Measurements from ENCODE around the gene GAB2. TPM values are rescaled to one million over a fixed set of nuclear protein-coding genes. Genes with fewer than 3 reads are reported as not detected.
A peak's percentile ranks its signal among the peaks of the same experiment; 100 is the strongest.

GAB2 gene
- total RNA-seq, 1 experiment from 2014 or later, result 10.0 TPM

- Histone ChIP-seq H3K4me1 (ENCODE audit: control insufficient read depth, insufficient read depth, low read length) (no peaks in the 10 kb centered on the region), H3K27ac (ENCODE audit: low read length) (no peak overlapping the region), H3K27me3 (ENCODE audit: control insufficient read depth, insufficient read depth, low read length) (no peaks in the 10 kb centered on the region), H3K36me3 (ENCODE audit: control insufficient read depth, insufficient read depth, low read length) (no peaks in the 10 kb centered on the region), H3K9me3 (ENCODE audit: control insufficient read depth, insufficient read depth, low read depth, low read length) (no peaks in the 10 kb centered on the region), H3K4me3 (ENCODE audit: low read depth in 2 of 2, low read length in 2 of 2) (no peak overlapping the region)
- intact Hi-C loops (cut with micrococcal nuclease; ENCODE audit: unreplicated experiment) (no loop called here), in situ Hi-C loops (cut with HindIII; ENCODE audit: low pct_unique_long_range_greater_than_20kb, low sequenced_read_pairs) (no loop called here)
- DNase-seq (ENCODE audit: low read depth, low spot score) (no peak), ATAC-seq (no peak)
- TF ChIP-seq TCF7L2 (IDR thresholded peaks at IDR 0.05; ENCODE audit: low read depth, low read length) (no peak), SIN3A (IDR thresholded peaks at IDR 0.05; ENCODE audit: borderline replicate concordance, insufficient read depth, low read depth, low read length) (no peak)
- ChIA-PET POLR2A (interaction anchor here (0.6 kb wide), 1 partner anchor 8 kb away, joined by 3 read pairs; no protein-coding TSS in a partner anchor), CTCF (no interaction called here)
- no TSS peak for BruUV-seq (replicated peaks)
Observed at GRCh38 chr11:78323363-78323762, 94.3 kb downstream of the GAB2 start.

DNA sequence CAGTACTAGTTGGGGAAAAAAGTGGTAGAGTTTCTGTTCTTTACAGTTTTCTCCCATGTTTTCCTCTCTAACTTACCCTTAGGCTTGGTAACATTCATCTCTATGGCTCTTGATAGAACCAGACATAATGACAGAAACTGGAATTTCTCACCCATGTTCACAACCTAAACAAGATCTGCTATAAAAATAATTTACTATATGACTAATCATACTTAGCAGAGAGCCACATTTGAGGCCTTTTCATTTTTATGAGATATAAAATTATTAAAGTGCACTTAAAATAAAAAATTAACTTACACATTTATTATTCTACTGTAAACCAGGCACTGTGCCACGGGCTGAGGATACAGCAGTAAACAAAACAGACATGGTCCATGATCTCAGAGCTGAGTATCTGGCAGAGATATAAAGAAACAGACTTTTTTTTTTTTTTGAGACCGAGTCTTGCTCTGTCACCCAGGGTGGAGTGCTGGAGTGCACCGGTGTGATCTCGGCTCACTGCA is 98.1 kb downstream of the GAB2 start:
- no TSS peak for BruUV-seq (replicated peaks)
- no peak for ATAC-seq
- in situ Hi-C loops (cut with HindIII; ENCODE audit: low pct_unique_long_range_greater_than_20kb, low sequenced_read_pairs), result no loop called here
- intact Hi-C loops (cut with micrococcal nuclease; ENCODE audit: unreplicated experiment), result no loop called here
- no peaks in the 10 kb centered on the region for H3K27me3 ChIP-seq (ENCODE audit: control insufficient read depth, insufficient read depth, low read length)
- no peaks in the 10 kb centered on the region for H3K36me3 ChIP-seq (ENCODE audit: control insufficient read depth, insufficient read depth, low read length)
- H3K4me1 ChIP-seq (ENCODE audit: control insufficient read depth, insufficient read depth, low read length), result no peaks in the 10 kb centered on the region
- ChIA-PET POLR2A (no interaction called here), CTCF (no interaction called here)
- no peak for DNase-seq (ENCODE audit: low read depth, low spot score)
- TF ChIP-seq, protein P1, sequence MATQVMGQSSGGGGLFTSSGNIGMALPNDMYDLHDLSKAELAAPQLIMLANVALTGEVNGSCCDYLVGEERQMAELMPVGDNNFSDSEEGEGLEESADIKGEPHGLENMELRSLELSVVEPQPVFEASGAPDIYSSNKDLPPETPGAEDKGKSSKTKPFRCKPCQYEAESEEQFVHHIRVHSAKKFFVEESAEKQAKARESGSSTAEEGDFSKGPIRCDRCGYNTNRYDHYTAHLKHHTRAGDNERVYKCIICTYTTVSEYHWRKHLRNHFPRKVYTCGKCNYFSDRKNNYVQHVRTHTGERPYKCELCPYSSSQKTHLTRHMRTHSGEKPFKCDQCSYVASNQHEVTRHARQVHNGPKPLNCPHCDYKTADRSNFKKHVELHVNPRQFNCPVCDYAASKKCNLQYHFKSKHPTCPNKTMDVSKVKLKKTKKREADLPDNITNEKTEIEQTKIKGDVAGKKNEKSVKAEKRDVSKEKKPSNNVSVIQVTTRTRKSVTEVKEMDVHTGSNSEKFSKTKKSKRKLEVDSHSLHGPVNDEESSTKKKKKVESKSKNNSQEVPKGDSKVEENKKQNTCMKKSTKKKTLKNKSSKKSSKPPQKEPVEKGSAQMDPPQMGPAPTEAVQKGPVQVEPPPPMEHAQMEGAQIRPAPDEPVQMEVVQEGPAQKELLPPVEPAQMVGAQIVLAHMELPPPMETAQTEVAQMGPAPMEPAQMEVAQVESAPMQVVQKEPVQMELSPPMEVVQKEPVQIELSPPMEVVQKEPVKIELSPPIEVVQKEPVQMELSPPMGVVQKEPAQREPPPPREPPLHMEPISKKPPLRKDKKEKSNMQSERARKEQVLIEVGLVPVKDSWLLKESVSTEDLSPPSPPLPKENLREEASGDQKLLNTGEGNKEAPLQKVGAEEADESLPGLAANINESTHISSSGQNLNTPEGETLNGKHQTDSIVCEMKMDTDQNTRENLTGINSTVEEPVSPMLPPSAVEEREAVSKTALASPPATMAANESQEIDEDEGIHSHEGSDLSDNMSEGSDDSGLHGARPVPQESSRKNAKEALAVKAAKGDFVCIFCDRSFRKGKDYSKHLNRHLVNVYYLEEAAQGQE (IDR thresholded peaks at IDR 0.05; ENCODE audit: insufficient read depth in 1 of 2, low read depth in 2 of 2, low read length in 1 of 2), result no peak
- TF ChIP-seq CTCF (IDR thresholded peaks at IDR 0.05) (no peak), SIN3A (IDR thresholded peaks at IDR 0.05; ENCODE audit: borderline replicate concordance, insufficient read depth, low read depth, low read length) (no peak), TCF7L2 (IDR thresholded peaks at IDR 0.05; ENCODE audit: low read depth, low read length) (no peak), POLR2AphosphoS5 (IDR thresholded peaks at IDR 0.05; ENCODE audit: low read depth, low read length) (no peak)
- H3K27ac ChIP-seq (ENCODE audit: low read length), result no peak overlapping the region
- no peak overlapping the region for H3K4me3 ChIP-seq (ENCODE audit: low read depth in 2 of 2, low read length in 2 of 2)
- H3K9me3 ChIP-seq (ENCODE audit: control insufficient read depth, insufficient read depth, low read depth, low read length), result no peaks in the 10 kb centered on the region

DNA sequence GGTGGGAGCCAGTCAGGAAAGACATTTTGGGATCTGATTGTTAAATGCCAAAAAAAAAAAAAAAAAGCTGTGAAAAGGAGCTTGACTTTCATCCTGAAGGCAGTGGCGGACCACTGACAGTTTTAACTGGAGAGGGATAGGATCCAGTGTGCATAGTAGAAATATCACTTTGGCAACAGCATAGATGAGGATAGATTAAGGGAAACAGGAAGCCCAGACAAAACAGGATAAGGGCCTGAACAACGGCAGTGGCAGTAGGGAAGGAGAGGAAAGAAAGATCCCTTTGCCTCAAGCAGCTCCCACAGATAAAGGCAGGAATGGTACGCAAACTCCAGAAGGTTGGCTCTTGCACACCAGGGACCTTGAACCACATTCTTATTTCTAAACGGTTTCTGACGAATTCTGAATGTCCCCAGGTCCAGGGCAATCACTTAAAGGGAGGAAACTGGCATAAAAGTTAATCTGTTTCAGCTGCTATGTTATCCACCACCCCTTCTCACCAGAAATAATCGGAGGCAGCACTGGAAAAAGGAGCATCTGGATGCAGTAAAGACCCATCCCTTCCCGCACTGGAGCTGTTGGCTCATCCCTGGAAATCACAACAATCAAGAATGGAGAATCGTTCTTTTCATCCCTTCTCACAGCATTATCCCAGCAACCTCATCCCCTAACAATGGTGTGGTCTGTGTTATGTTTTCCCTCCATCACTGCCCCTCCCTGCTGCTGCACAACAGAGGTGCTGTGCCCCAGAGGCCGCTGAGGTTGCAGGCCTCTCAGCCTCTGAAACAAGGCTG is 99.1 kb downstream of the GAB2 start:
- POLR2A ChIA-PET, result no interaction called here
- Histone ChIP-seq H3K4me1 (ENCODE audit: control insufficient read depth, insufficient read depth, low read length) (no peaks in the 10 kb centered on the region), H3K4me3 (ENCODE audit: low read depth in 2 of 2, low read length in 2 of 2) (no peak overlapping the region), H3K27me3 (ENCODE audit: control insufficient read depth, insufficient read depth, low read length) (no peaks in the 10 kb centered on the region), H3K9me3 (ENCODE audit: control insufficient read depth, insufficient read depth, low read depth, low read length) (no peaks in the 10 kb centered on the region), H3K27ac (ENCODE audit: low read length) (no peak overlapping the region), H3K36me3 (ENCODE audit: control insufficient read depth, insufficient read depth, low read length) (no peaks in the 10 kb centered on the region)
- DNase-seq (ENCODE audit: low read depth, low spot score), result no peak
- TF ChIP-seq, protein P1 (IDR thresholded peaks at IDR 0.05; ENCODE audit: insufficient read depth in 1 of 2, low read depth in 2 of 2, low read length in 1 of 2), result no peak
- no peak for TF ChIP-seq TCF7L2 (IDR thresholded peaks at IDR 0.05; ENCODE audit: low read depth, low read length)
- no peak for TF ChIP-seq CTCF (IDR thresholded peaks at IDR 0.05)
- TF ChIP-seq POLR2AphosphoS5 (IDR thresholded peaks at IDR 0.05; ENCODE audit: low read depth, low read length), result no peak
- TF ChIP-seq SIN3A (IDR thresholded peaks at IDR 0.05; ENCODE audit: borderline replicate concordance, insufficient read depth, low read depth, low read length), result no peak
- BruUV-seq (replicated peaks), result no TSS peak
- CTCF ChIA-PET, result no interaction called here
- in situ Hi-C loops (cut with HindIII; ENCODE audit: low pct_unique_long_range_greater_than_20kb, low sequenced_read_pairs) (no loop called here), intact Hi-C loops (cut with micrococcal nuclease; ENCODE audit: unreplicated experiment) (no loop called here)
- peak; percentile 47; the same call in 1 of the 2 replicates for ATAC-seq
